Gastrocnemius medialis (tissue), 4 donors: ENCODE data around the gene ATAD1.
"Not testable (repeated sequence)": the region's sequence is repeated elsewhere in the genome, so short reads cannot be mapped to it uniquely, and the experiment has no call there.

Source experiments
- CTCF ChIP-seq, 5 experiments: fragments of 450-650 bp in 3 of 5; fragments of 200-600 bp in 2 of 5; sonication (generic) in 2 of 5; IDR thresholded peaks in 4 of 5; conservative IDR thresholded peaks in 1 of 5; 1 replicate in 4 of 5; 2 replicates in 1 of 5; pipeline ENCODE4 v1.5.1; 2016 to 2019; ENCODE audit warnings: antibody characterized with exemption in 5 of 5, mild to moderate bottlenecking in 3 of 5, moderate library complexity in 3 of 5
- POLR2A ChIP-seq, 2 donors: fragments of 450-650 bp; IDR thresholded peaks; one replicate each; pipeline ENCODE4 v1.6.1; 2017; ENCODE audit warnings: antibody characterized with exemption in 2 of 2, mild to moderate bottlenecking in 2 of 2, moderate library complexity in 2 of 2

- not testable (repeated sequence) for TF ChIP-seq CTCF (IDR thresholded peaks at IDR 0.05 in 4 of 5, conservative IDR thresholded peaks at IDR 0.05 in 1 of 5); POLR2A (IDR thresholded peaks at IDR 0.05)
Measured at GRCh38 chr10:87801813-87802435, 16.1 kb downstream of the ATAD1 start.
